GM12878 (cell line): ENCODE results near the gene SUCO. TPM values are rescaled to one million over a fixed set of nuclear protein-coding genes. Genes with fewer than 3 reads are reported as not detected.

ENCODE experiments used
- ATAC-seq: fragments of 200-7000 bp; cut with Tn5 transposase; 3 replicates; pipeline ENCODE4 v1.9.1; 2020; ENCODE audit warnings: mild to moderate bottlenecking, moderate library complexity
- BruUV-seq: library from RNA; stranded (reverse); fragments of 400-500 nt; replicated peaks from 2 replicates; lab custom pipeline; 2021; lab: Mats Ljungman, UMichigan
- CTCF ChIA-PET: fragments of 300-600 bp; sonication (Branson Sonifier 250); formaldehyde crosslinking; extraction: SDS; loops from one replicate; lab custom pipeline; 2021; ENCODE audit warnings: inconsistent platforms; lab: Yijun Ruan, JAX
- POLR2A ChIA-PET: fragments of 350-600 bp; formaldehyde crosslinking; extraction: SDS; loops from one replicate; lab custom pipeline; 2021; ENCODE audit warnings: inconsistent platforms; lab: Charles Lee
- RAD21 ChIA-PET: fragments of 300-600 bp; sonication (Branson Sonifier 250); formaldehyde crosslinking; loops from one replicate; lab custom pipeline; 2023; ENCODE audit warnings: antibody characterized with exemption; ENCODE audit not compliant: unreplicated experiment; lab: Charles Lee
- SMC1A ChIA-PET: fragments of 300-600 bp; sonication (Branson Sonifier 250); formaldehyde crosslinking; loops from one replicate; lab custom pipeline; 2023; ENCODE audit not compliant: unreplicated experiment, uncharacterized antibody; lab: Charles Lee
- DNase-seq: peaks from one replicate; pipeline ENCODE4 v3.0.0-alpha.2; 2011; ENCODE audit warnings: low read depth, low spot score
- FAIRE-seq: peaks from 3 replicates; lab custom pipeline; 2011; peaks lifted over from hg19 to GRCh38; lab: Jason Lieb, UNC
- H2AFZ ChIP-seq: 2 replicates; pipeline ENCODE4 v1.6.0; 2011; ENCODE audit warnings: low read depth, low read length, control low read depth; ENCODE audit not compliant: control insufficient read depth
- H3K27ac ChIP-seq: 2 replicates; pipeline ENCODE4 v1.5.1; 2011; ENCODE audit warnings: control low read depth; ENCODE audit not compliant: control insufficient read depth, insufficient read depth
- H3K27me3 ChIP-seq, 2 experiments: replicated peaks in 1 of 2; 2 replicates each; pipeline versions ENCODE4 v1.6.0 to v1.6.1; 2011; ENCODE audit warnings: low read length in 1 of 2; ENCODE audit not compliant: control insufficient read depth in 2 of 2, insufficient read depth in 2 of 2
- H3K36me3 ChIP-seq, 2 experiments: 2 replicates each; pipeline ENCODE4 v1.5.1; 2011; ENCODE audit warnings: low read length in 1 of 2; ENCODE audit not compliant: control insufficient read depth in 2 of 2, insufficient read depth in 2 of 2
- H3K4me1 ChIP-seq: 2 replicates; pipeline ENCODE4 v1.6.1; 2011; ENCODE audit warnings: mild to moderate bottlenecking, low read length, moderate library complexity, mixed read lengths; ENCODE audit not compliant: control insufficient read depth, insufficient read depth
- H3K4me2 ChIP-seq: 2 replicates; pipeline ENCODE4 v1.6.0; 2011; ENCODE audit warnings: control low read depth; ENCODE audit not compliant: control insufficient read depth, insufficient read depth
- H3K4me3 ChIP-seq: fragments of 200-600 bp; sonication (generic); 2 replicates; pipeline ENCODE4 v1.5.1; 2016
- H3K79me2 ChIP-seq: 2 replicates; pipeline ENCODE4 v1.6.0; 2011; ENCODE audit warnings: low read length; ENCODE audit not compliant: control insufficient read depth, insufficient read depth
- H3K9ac ChIP-seq: 2 replicates; pipeline ENCODE4 v1.8.0; 2011; ENCODE audit warnings: low read length, control low read depth, mixed read lengths; ENCODE audit not compliant: control insufficient read depth, insufficient read depth
- H3K9me3 ChIP-seq: replicated peaks from 3 replicates; pipeline ENCODE4 v1.5.1; 2011; ENCODE audit warnings: mild to moderate bottlenecking, low read length; ENCODE audit not compliant: control insufficient read depth, insufficient read depth
- H4K20me1 ChIP-seq: 2 replicates; pipeline ENCODE4 v1.6.0; 2011; ENCODE audit not compliant: control insufficient read depth, insufficient read depth
- BCLAF1 ChIP-seq: fragments of 450-650 bp; IDR thresholded peaks from 2 replicates; pipeline ENCODE4 v1.6.1; 2017; ENCODE audit warnings: antibody characterized with exemption, mild to moderate bottlenecking, moderate library complexity
- FOS ChIP-seq: IDR thresholded peaks from 3 replicates; pipeline ENCODE4 v1.6.1; 2011; ENCODE audit warnings: borderline replicate concordance; ENCODE audit not compliant: insufficient read length; ENCODE audit errors: extremely low read depth
- GATAD2B ChIP-seq: fragments of 450-650 bp; conservative IDR thresholded peaks from 2 replicates; pipeline ENCODE4 v1.6.1; 2017; ENCODE audit warnings: low read depth, mild to moderate bottlenecking, moderate library complexity
- IRF3 ChIP-seq: fragments of 450-650 bp; IDR thresholded peaks from 2 replicates; pipeline ENCODE4 v1.6.1; 2014; ENCODE audit warnings: mild to moderate bottlenecking
- NFXL1 ChIP-seq: fragments of 450-650 bp; IDR thresholded peaks from 2 replicates; pipeline ENCODE4 v1.6.1; 2017; ENCODE audit warnings: antibody characterized with exemption, mild to moderate bottlenecking, borderline replicate concordance
- POU2F2 ChIP-seq: IDR thresholded peaks from 3 replicates; pipeline ENCODE4 v1.6.1; 2011; ENCODE audit warnings: low read depth, mild to moderate bottlenecking, low read length, borderline replicate concordance
- RAD51 ChIP-seq: fragments of 450-650 bp; IDR thresholded peaks from 2 replicates; pipeline ENCODE4 v1.6.1; 2016; ENCODE audit warnings: moderate library complexity, mild to moderate bottlenecking, inconsistent platforms
- RCOR1 ChIP-seq: conservative IDR thresholded peaks from 2 replicates; pipeline ENCODE4 v1.6.1; 2012; ENCODE audit warnings: low read depth, low read length, improper control_type of control experiment
- WRNIP1 ChIP-seq: IDR thresholded peaks from 2 replicates; pipeline ENCODE4 v1.6.1; 2011; ENCODE audit warnings: low read depth, low read length, improper control_type of control experiment, borderline replicate concordance
- ZBTB11 ChIP-seq: fragments of 450-650 bp; formaldehyde crosslinking; IDR thresholded peaks from 2 replicates; pipeline ENCODE4 v1.5.0; 2022; ENCODE audit warnings: mild to moderate bottlenecking, missing genetic modification characterization
- ZNF24 ChIP-seq: fragments of 450-650 bp; IDR thresholded peaks from 2 replicates; pipeline ENCODE4 v1.6.1; 2017; ENCODE audit warnings: antibody characterized with exemption, mild to moderate bottlenecking
- ZNF384 ChIP-seq: IDR thresholded peaks from 2 replicates; pipeline ENCODE4 v1.6.1; 2012; ENCODE audit warnings: low read depth, mild to moderate bottlenecking, low read length, improper control_type of control experiment, borderline replicate concordance
- WGBS: methylation state at CpG from one replicate; pipeline ENCODE4 v1.1.6; 2016; ENCODE audit warnings: low lambda C conversion rate; ENCODE audit not compliant: insufficient replicate concordance, insufficient coverage; ENCODE audit errors: missing lambda C conversion rate; 5-methylcytosine and 5-hydroxymethylcytosine counted together
- in situ Hi-C: fragments of 300-500 bp; cut with MboI; formaldehyde crosslinking; loops from 9 replicates; pipeline ENCODE4 v1.14.3; 2018; ENCODE audit warnings: mixed read lengths
- intact Hi-C: fragments of 100-400 bp; cut with micrococcal nuclease; formaldehyde crosslinking; loops from one replicate; pipeline ENCODE4 v1.14.2; 2022; ENCODE audit not compliant: unreplicated experiment
- polyA plus RNA-seq, 11 experiments: library from polyadenylated mRNA; depleted of rRNA in 4 of 11; unstranded in 6 of 11; stranded (reverse) in 5 of 11; fragments of >200 nt; fragmentation: Nextera tagmentation in 4 of 11; fragmentation: Illumina TruSeq in 1 of 11; extraction: Ambion mirVana in 4 of 11; extraction: Trizol in 1 of 11; gene quantifications; 1 replicate in 1 of 11; 2 replicates in 10 of 11; pipeline versions ENCODE4 v1.2.1 to v1.2.3, GENCODE V29; 2011 to 2016; ENCODE audit warnings: inconsistent platforms in 2 of 11, missing spikeins in 2 of 11, low read depth in 1 of 11
- total RNA-seq, 4 experiments: library from RNA; depleted of rRNA in 3 of 4; stranded (reverse); fragments of >200 nt in 3 of 4; fragmentation: Illumina TruSeq in 1 of 4; extraction: Trizol in 1 of 4; gene quantifications; 2 replicates each; pipeline versions ENCODE4 v1.2.1 to v1.2.3, GENCODE V29; 2013 to 2021

SUCO gene
- total and polyA plus RNA-seq, 10 of the 15 experiments (the other 5 are each of a cell fraction or from before 2014, with no cell fraction given), result 1.7 to 15.3 (median 8.4) TPM

- H3K9me3 ChIP-seq, result no peaks in the 10 kb centered on the region; the same call in 2 of the 3 replicates
- no TSS peak for BruUV-seq
- SMC1A ChIA-PET, result interaction anchor here (1.0 to 1.2 kb wide), 2 partner anchors 12 to 16 kb away, joined by 3 to 4 read pairs; no protein-coding TSS in a partner anchor
- DNase-seq (no peak), ATAC-seq (no peak), FAIRE-seq (no peak)
- CTCF ChIA-PET, result no interaction called here
- H3K36me3 ChIP-seq, result no peaks in the 10 kb centered on the region
- no peaks in the 10 kb centered on the region for H4K20me1 ChIP-seq
- no peaks in the 10 kb centered on the region for H3K79me2 ChIP-seq
- WGBS, result 45% methylated on average over 3 of the region's 3 CpGs
- H3K4me1 ChIP-seq, result no peaks in the 10 kb centered on the region
- in situ Hi-C loops (no loop called here), intact Hi-C loops (no loop called here)
- no peaks in the 10 kb centered on the region for H3K27me3 ChIP-seq
- POLR2A ChIA-PET, result no interaction called here
- RAD21 ChIA-PET, result no interaction called here
- no peak overlapping the region for H2AFZ ChIP-seq
- TF ChIP-seq RAD51 (no peak), ZNF24 (no peak), BCLAF1 (no peak), IRF3 (no peak), ZNF384 (no peak), FOS (no peak), WRNIP1 (no peak), POU2F2 (no peak), GATAD2B (no peak), RCOR1 (no peak), NFXL1 (no peak), ZBTB11 (no peak)
- H3K27ac ChIP-seq, result no peak overlapping the region
- H3K4me2 ChIP-seq, result no peak overlapping the region
- H3K9ac ChIP-seq, result no peak overlapping the region
- H3K4me3 ChIP-seq, result no peak overlapping the region
Measured at GRCh38 chr1:172514108-172514507, 18.8 kb upstream of the SUCO start.
